Memory B cell (primary cell): ENCODE data around the gene SPTBN4.
A peak's percentile ranks its signal among the peaks of the same experiment; 100 is the strongest.

ENCODE experiments used
- ATAC-seq: fragments of 150-1000 bp; cut with Tn5 transposase; 2 replicates; pipeline ENCODE4 v1.10.0; 2021; ENCODE audit warnings: low read depth, mild to moderate bottlenecking, moderate library complexity
- DNase-seq, 2 donors: peaks; one replicate each; pipeline ENCODE4 v3.0.0; 2022; ENCODE audit warnings: low spot score in 2 of 2
- H3K27ac Mint-ChIP-seq: one replicate; pipeline ENCODE4 v1.8.0; 2022; ENCODE audit warnings: mild to moderate bottlenecking, moderate library complexity, mixed read lengths
- H3K27me3 Mint-ChIP-seq: one replicate; pipeline ENCODE4 v1.8.0; 2022; ENCODE audit warnings: mixed read lengths
- H3K36me3 Mint-ChIP-seq: one replicate; pipeline ENCODE4 v1.8.0; 2022; ENCODE audit warnings: mild to moderate bottlenecking, mixed read lengths
- H3K4me1 Mint-ChIP-seq: one replicate; pipeline ENCODE4 v1.8.0; 2022; ENCODE audit warnings: mixed read lengths
- H3K4me3 Mint-ChIP-seq: one replicate; pipeline ENCODE4 v1.8.0; 2022; ENCODE audit warnings: mild to moderate bottlenecking, moderate library complexity, mixed read lengths
- H3K9me3 Mint-ChIP-seq: one replicate; pipeline ENCODE4 v1.8.0; 2022; ENCODE audit warnings: mixed read lengths

SPTBN4 gene

GRCh38 chr19:40466985-40467734, at the start of gene SPTBN4:
SPTBN4 (plus strand) TSS chr19:40467001; CDS start chr19:40472622, 5,621 bp downstream.
- Mint-ChIP-seq H3K27ac (peak within 1 kb of the TSS; percentile 95), H3K36me3 (peaks cover 4% of the 10 kb centered on the region), H3K4me1 (peaks cover 21% of the 10 kb centered on the region), H3K9me3 (no peaks in the 10 kb centered on the region), H3K27me3 (peaks cover 16% of the 10 kb centered on the region), H3K4me3 (peak within 1 kb of the TSS; percentile 83)
- DNase-seq, result peak; percentile 20 to 61
- ATAC-seq, result no peak

GRCh38 chr19:40417643-40417981, 49.2 kb upstream of the SPTBN4 start:
- DNase-seq (no peak), ATAC-seq (no peak)
- H3K36me3 Mint-ChIP-seq, result no peaks in the 10 kb centered on the region
- no peaks in the 10 kb centered on the region for H3K27me3 Mint-ChIP-seq
- peaks cover 23% of the 10 kb centered on the region for H3K4me1 Mint-ChIP-seq
- H3K9me3 Mint-ChIP-seq, result no peaks in the 10 kb centered on the region
- H3K27ac Mint-ChIP-seq, result no peak overlapping the region
- H3K4me3 Mint-ChIP-seq, result no peak overlapping the region

GRCh38 chr19:40418040-40418439, 48.8 kb upstream of the SPTBN4 start:
- H3K9me3 Mint-ChIP-seq, result no peaks in the 10 kb centered on the region
- H3K4me1 Mint-ChIP-seq, result peaks cover 23% of the 10 kb centered on the region
- no peaks in the 10 kb centered on the region for H3K36me3 Mint-ChIP-seq
- DNase-seq (no peak), ATAC-seq (no peak)
- no peak overlapping the region for H3K4me3 Mint-ChIP-seq
- H3K27ac Mint-ChIP-seq, result no peak overlapping the region
- H3K27me3 Mint-ChIP-seq, result no peaks in the 10 kb centered on the region

- no peaks in the 10 kb centered on the region for H3K27me3 Mint-ChIP-seq
- no peaks in the 10 kb centered on the region for H3K36me3 Mint-ChIP-seq
- ATAC-seq (no peak), DNase-seq (no peak)
- H3K9me3 Mint-ChIP-seq, result no peaks in the 10 kb centered on the region
- H3K27ac Mint-ChIP-seq, result no peak overlapping the region
- H3K4me1 Mint-ChIP-seq, result peaks cover 22% of the 10 kb centered on the region
- peak overlapping the region; percentile 41 for H3K4me3 Mint-ChIP-seq
Measured at GRCh38 chr19:40419066-40419612, 47.7 kb upstream of the SPTBN4 start.

GRCh38 chr19:40419780-40420179, 47.0 kb upstream of the SPTBN4 start:
- Mint-ChIP-seq H3K4me3 (peak overlapping the region; percentile 71), H3K36me3 (no peaks in the 10 kb centered on the region), H3K27me3 (no peaks in the 10 kb centered on the region), H3K9me3 (no peaks in the 10 kb centered on the region), H3K27ac (no peak overlapping the region), H3K4me1 (peaks cover 27% of the 10 kb centered on the region)
- DNase-seq, result no peak
- ATAC-seq, result no peak

GRCh38 chr19:40420451-40420765, 46.4 kb upstream of the SPTBN4 start:
- no peaks in the 10 kb centered on the region for H3K27me3 Mint-ChIP-seq
- H3K36me3 Mint-ChIP-seq, result no peaks in the 10 kb centered on the region
- H3K4me3 Mint-ChIP-seq, result peak overlapping the region; percentile 85
- no peaks in the 10 kb centered on the region for H3K9me3 Mint-ChIP-seq
- H3K27ac Mint-ChIP-seq, result peak overlapping the region; percentile 78
- ATAC-seq (no peak), DNase-seq (no peak)
- peaks cover 29% of the 10 kb centered on the region for H3K4me1 Mint-ChIP-seq

- Mint-ChIP-seq H3K27ac (peak overlapping the region; percentile 78), H3K27me3 (no peaks in the 10 kb centered on the region), H3K36me3 (no peaks in the 10 kb centered on the region), H3K4me1 (peaks cover 32% of the 10 kb centered on the region), H3K4me3 (peak overlapping the region; percentile 85), H3K9me3 (no peaks in the 10 kb centered on the region)
- ATAC-seq (peak; percentile 62), DNase-seq (peak; percentile 81 to 88)
Measured at GRCh38 chr19:40420766-40421765, 45.7 kb upstream of the SPTBN4 start.

- Mint-ChIP-seq H3K4me1 (peaks cover 27% of the 10 kb centered on the region), H3K27ac (peak overlapping the region; percentile 78), H3K4me3 (no peak overlapping the region), H3K27me3 (no peaks in the 10 kb centered on the region), H3K36me3 (no peaks in the 10 kb centered on the region), H3K9me3 (no peaks in the 10 kb centered on the region)
- ATAC-seq (no peak), DNase-seq (no peak)
Measured at GRCh38 chr19:40421993-40422747, 44.6 kb upstream of the SPTBN4 start.

GRCh38 chr19:40422748-40423566, 43.8 kb upstream of the SPTBN4 start:
- ATAC-seq, result no peak

GRCh38 chr19:40423938-40424337, 42.9 kb upstream of the SPTBN4 start:
- Mint-ChIP-seq H3K27ac (peak overlapping the region; percentile 86), H3K36me3 (no peaks in the 10 kb centered on the region)

More at GRCh38 chr19:40422748-40423566, 43.8 kb upstream of the SPTBN4 start:
- Mint-ChIP-seq H3K4me3 (no peak overlapping the region), H3K27me3 (no peaks in the 10 kb centered on the region), H3K27ac (no peak overlapping the region), H3K36me3 (no peaks in the 10 kb centered on the region), H3K9me3 (no peaks in the 10 kb centered on the region), H3K4me1 (peaks cover 21% of the 10 kb centered on the region)
- DNase-seq, result no peak

GRCh38 chr19:40424637-40425449, 42.0 kb upstream of the SPTBN4 start:
- ATAC-seq, result no peak
- Mint-ChIP-seq H3K4me1 (peaks cover 11% of the 10 kb centered on the region), H3K27ac (peak overlapping the region; percentile 86), H3K27me3 (no peaks in the 10 kb centered on the region), H3K9me3 (no peaks in the 10 kb centered on the region), H3K4me3 (peak overlapping the region; percentile 86), H3K36me3 (no peaks in the 10 kb centered on the region)
- no peak for DNase-seq

More at GRCh38 chr19:40423938-40424337, 42.9 kb upstream of the SPTBN4 start:
- Mint-ChIP-seq H3K27me3 (no peaks in the 10 kb centered on the region), H3K4me3 (no peak overlapping the region), H3K9me3 (no peaks in the 10 kb centered on the region), H3K4me1 (peaks cover 16% of the 10 kb centered on the region)
- DNase-seq (no peak), ATAC-seq (no peak)

GRCh38 chr19:40425450-40426287, 41.1 kb upstream of the SPTBN4 start, which contains the start of gene SERTAD1:
SERTAD1 (minus strand) TSS chr19:40425992; CDS start chr19:40423546, 2,446 bp downstream.
- Mint-ChIP-seq H3K27me3 (no peaks in the 10 kb centered on the region), H3K9me3 (no peaks in the 10 kb centered on the region), H3K36me3 (no peaks in the 10 kb centered on the region), H3K27ac (peak within 1 kb of the TSS; percentile 86), H3K4me1 (peaks cover 11% of the 10 kb centered on the region), H3K4me3 (peak within 1 kb of the TSS; percentile 86)
- peak; percentile 88 for ATAC-seq
- DNase-seq, result peak; percentile 99 to 100
